Measurements from ENCODE around the gene DEXI.

GRCh38 chr16:10885246-10885645 is 57.0 kb downstream of the DEXI start:
- no peak for TF ChIP-seq GABPB1 (CRISPR knock-in tag; IDR thresholded peaks at IDR 0.05)
- TF ChIP-seq SMC3 (IDR thresholded peaks at IDR 0.05; ENCODE audit: low read length): no peak
